NCI-H146 treated with DMSO at 0.1 percent for 48 hours (cell line): ENCODE results near the gene TSPAN3.

Source experiments
- DNase-seq: peaks from one replicate; lab custom pipeline; 2025; ENCODE audit not compliant: unreplicated experiment; lab: John Stamatoyannopoulos, UW

TSPAN3 gene

DNA sequence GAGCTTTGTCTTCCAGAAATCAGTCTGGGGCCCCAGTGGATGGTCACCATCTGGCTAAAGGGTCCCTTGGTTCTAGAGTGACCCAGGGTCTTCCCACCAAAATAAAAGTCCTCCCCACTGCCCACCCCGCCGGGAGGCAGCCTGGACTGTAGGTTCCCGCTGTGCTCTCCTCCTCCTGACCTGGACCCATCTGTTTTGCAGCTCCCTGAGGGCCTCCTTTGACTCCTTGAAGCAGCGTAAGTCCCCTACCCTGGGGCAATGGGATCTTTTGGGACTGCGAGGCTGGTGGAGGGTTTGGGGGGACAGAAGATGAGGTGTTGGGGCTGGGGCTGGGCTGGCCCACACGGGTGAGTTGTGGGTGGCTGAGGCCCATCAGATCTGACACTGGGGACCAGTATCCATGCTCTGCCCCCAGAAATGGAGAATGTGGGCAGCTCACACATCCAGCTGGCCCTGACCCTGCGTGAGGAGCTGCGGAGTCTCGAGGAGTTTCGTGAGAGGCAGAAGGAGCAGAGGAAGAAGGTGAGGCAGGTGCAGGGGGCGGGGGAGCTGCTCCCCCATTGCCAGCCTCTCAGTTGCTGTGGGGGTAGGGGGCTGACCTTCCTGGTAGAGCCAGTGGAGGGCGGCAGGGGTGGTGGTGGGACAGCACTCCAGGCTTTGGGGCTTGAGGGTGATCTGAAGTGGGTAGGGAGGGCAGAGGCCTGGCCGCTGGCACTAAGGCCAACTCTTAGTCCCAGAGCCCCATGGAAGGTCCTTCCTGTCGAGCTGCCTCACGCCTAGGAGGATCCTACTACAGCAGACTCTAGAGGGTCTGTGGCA is 45.6 kb downstream of the TSPAN3 start:
- DNase-seq, result no peak

DNA sequence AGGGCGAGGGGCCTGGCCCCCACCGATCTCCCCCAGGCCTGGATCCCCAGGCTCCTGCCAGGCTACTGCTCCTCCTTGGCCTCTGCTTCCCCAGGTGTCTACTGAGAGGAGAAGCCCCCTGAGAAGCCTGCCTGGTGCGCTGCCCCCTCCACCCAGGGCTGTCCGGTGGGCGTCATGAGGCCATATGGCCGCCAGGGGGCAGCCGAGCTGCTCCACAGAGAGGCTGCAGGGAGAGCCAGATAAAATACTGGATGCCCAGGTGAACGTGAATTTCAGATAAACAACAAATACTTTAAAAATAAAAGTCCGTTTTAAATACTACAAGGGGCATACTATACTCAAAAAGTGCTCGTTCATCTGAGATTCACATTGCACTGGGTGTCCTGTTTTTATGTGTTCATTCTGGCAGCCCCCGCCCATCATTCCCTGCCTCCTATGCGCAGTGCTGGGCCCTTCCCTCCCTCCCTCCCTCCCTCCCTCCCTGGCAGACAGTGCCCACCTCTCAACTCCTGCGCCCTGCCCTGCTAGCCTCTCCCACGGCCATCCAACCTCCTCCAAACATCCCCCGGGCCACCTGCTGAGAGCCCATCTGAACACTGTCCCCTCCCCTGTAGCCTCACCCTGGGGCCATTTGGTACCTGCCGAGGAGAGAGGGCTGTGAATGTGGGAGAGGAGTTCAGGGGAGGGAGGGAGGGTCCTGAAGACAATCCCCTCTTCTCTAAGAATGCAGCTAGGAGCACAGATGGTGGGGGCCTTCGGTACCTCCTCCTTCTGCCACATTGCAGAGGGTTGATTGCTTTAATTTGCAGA is 46.4 kb downstream of the TSPAN3 start:
- DNase-seq, result peak; percentile 8

DNA sequence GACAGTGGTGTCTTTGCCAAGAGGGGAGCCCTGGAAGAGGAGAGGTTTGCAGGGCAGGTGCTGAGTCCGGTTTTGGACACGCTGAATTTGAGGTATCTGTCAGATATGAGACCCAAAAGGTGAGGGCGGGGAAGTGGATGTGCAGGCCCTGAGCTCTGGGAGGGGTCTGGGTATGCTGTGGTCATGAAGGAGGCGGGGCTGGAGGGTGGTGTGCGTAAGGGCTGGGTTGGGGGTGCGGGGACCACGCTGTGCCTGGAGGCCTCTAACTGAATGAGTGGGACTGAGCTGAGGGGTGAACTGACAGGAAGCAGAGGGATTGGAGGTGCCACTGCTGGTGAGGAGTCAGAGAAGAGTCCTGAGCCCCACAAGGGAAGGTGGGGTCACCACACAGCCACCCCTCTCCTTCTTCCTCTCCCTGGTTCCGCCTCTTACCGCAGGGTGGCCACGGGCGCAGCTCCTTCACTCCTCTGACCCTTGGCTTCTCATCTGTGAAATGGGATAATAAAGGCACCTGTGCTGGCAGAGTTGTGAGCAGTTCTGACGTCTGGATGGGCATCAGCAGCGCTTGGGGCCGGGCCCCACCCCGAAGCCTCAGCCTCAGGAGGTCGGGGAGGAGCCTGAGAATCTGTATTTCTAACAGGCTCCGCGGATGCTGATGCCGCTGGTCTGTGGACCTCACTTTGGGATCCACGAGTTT is 47.2 kb downstream of the TSPAN3 start:
- DNase-seq, result no peak

DNA sequence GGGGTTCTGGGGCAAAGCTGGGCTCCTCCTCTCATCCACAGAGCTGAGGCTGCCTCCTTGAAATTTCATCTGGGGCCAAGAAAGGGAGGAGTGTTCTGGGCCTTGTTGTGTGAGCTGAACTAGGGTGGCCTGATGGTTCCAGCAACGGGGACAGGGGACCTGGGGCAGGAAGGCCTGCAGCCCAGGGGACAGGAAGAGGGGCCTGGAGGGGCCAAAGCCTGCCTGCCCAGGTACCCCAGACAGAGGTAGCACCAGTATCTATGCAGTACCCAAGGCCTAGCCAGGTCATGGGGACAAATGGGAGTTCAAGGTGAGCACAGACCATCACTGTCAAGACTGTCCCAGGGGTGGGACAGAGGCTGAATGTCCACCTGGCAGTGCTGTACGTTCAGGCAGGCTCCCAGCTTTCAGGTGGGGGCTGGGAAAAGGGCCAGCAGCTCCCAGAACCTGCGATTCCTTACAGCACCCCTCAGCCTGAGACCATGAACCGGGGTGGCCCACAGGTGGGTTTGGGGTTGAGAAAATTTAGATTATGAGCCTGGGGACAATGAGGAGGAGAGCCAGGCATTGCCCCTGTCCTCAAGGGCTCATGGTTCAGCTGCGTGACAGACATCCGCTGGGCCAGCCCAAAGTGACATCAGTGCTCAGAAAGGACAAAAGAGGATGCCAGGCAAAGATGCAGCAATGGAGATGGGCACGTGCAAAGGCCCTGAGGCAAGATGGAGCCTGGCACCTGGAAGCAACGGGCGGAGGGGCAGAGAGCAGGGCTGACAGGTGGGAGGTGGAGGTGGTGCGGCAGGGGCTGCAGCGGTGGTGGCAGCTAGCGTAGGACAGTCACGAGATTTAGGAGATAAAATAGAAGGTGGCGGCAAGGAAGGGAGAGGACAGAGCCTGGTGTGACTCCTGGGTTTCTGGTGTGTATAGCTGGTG is 48.0 kb downstream of the TSPAN3 start:
- no peak for DNase-seq

DNA sequence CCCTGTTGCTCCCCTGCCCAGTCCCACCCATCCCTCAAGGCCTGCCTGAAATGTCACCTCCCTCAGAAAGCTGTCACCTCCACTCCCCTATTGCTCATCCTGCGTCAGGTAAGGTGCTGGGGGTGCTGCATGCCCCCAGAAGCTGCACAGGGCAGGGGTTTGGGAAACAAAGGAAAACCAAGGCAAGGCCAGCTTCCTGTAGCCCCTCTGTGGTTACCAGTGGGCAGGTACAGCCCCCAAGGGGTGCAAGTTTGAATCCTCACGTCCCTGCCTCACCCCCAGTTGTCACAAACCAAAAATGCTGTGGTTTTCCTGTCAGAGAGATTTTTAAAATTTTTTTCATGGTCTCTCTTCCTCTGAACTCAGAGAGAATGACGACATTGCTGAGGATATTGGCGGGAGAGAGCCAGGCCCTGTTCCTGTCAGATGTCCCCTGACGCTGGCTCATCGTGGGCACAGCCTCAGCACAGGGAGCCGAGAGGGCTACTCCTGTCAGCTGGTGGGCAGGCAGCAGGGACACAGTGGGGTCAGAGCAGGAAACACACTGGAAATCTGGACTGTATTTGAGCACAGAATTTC is 49.0 kb downstream of the TSPAN3 start:
- no peak for DNase-seq

DNA sequence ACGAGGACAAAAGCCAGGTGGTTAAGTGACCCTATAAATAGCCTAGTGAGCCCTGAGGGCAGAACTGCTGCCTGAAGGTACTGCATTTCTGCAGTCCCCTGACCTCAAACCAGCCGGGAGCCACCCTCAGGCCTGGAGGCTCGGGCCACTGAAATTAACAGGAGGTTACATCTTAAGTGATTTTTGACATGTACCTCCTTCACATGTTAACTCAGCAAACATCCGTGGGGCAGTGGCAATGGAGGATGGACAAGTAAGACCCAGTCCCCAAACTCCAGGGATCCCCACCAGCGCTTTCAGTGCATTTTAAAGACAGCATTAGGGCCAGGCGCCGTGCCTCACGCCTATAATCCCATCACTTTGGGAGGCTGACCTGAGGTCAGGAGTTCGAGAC is 49.8 kb downstream of the TSPAN3 start:
- DNase-seq, result no peak

DNA sequence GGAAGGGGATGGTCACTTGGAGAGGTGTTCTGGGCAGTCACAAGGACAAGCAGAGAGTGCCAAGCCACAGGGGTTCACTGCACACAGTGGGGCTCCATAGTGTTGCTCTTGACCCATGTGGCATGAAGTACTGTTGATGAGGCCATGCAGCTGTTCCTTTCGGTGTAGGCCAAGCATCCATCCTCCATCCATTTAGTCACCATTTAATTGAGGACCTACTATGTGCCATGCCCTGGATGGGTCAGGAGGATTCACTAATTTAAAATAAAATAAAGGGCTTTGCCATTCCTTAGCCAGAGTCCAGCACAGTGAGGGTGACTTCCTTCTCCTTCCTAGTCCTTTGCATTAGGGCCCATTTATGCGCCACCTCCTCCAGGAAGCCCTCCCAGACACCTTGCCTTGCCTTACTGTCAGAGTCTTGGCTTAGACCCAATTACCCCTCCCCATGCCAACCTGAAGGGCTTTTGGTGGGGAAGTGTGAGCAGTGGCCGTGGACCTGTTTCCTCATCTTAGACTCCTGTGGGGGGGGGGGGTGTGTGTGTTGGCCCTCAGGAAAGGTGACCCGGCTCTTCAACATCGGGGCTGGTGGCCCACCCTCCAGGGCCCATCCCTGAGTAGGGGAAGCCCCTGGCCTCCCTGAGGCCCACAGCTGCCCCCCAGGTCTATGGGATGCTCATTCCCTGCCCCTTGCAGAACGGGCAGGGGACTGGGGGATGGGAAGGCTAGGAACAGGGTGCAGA is 50.4 kb downstream of the TSPAN3 start:
- no peak for DNase-seq

DNA sequence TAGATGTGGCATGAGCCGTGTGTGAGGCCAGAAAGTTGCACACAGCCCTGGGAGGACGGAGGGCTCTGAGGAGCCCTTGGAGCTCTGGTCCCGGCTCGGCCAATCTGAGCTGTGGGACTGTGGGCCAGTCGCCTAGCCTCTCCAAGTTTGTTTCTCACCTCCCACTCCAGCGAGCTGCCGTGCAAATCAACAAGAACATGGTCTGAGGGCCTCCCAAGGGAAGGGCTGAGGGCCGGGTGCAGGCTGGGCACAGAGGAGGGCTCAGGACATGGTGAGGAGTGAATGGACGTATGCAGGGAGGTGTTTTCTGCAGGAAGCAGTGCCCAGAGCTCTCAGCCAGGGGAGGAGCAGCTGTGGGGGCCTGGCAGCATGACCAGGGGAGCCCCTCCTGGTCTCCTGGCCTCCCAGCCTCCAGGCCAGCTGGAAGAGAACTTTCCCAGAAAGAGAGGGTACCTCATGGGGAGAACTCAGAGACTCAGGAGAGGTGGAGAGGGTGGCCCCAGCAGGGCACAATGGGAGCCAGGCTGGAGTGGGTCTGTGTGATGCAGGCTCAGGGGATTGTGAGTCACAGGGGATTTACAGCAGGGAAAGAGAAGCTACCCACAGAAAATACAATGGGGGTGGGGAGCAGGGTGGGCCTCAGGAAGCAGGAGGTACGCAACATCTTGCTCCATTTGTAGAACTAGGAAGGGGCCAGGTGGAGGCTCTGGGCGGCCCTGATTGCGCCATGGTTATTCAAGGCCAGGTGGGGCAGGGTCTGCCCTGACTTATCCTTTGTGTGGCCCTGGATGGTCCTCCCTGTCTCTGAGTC is 51.2 kb downstream of the TSPAN3 start:
- DNase-seq, result no peak

DNA sequence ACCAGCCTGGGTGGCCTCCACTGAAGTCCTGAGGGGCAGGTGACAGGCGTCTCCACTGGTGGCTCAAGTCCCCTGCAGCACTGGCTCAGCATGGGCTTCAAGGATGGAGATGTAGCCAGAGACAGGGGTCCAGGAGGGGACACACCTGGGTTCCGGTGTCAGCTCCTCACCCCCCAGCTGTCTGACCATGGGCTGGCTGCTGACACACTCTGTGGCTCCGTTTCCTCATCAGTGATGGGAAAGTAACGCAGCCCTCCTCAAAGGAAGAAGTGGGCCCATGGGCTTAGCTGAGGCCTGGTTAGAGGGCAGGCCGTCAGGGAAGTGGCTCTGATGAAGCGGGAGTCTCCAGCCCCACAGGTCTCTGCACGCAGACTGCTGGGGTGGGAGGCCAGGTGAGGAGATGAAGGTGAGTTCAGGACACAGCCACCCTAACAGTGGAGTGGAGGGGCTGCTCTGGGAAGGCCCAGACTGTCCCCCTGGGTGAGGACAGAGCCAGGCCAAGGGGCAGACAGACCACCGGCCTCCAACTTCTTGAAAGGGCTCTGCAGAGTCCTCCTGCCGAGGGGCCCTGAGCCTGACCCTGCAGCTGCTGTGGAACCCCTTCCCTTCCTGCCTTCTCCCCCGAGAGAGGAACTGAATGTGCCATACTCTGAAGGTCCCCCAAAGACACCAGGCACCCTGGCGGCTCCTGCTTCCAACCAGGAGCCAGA is 52.0 kb downstream of the TSPAN3 start:
- DNase-seq, result no peak

DNA sequence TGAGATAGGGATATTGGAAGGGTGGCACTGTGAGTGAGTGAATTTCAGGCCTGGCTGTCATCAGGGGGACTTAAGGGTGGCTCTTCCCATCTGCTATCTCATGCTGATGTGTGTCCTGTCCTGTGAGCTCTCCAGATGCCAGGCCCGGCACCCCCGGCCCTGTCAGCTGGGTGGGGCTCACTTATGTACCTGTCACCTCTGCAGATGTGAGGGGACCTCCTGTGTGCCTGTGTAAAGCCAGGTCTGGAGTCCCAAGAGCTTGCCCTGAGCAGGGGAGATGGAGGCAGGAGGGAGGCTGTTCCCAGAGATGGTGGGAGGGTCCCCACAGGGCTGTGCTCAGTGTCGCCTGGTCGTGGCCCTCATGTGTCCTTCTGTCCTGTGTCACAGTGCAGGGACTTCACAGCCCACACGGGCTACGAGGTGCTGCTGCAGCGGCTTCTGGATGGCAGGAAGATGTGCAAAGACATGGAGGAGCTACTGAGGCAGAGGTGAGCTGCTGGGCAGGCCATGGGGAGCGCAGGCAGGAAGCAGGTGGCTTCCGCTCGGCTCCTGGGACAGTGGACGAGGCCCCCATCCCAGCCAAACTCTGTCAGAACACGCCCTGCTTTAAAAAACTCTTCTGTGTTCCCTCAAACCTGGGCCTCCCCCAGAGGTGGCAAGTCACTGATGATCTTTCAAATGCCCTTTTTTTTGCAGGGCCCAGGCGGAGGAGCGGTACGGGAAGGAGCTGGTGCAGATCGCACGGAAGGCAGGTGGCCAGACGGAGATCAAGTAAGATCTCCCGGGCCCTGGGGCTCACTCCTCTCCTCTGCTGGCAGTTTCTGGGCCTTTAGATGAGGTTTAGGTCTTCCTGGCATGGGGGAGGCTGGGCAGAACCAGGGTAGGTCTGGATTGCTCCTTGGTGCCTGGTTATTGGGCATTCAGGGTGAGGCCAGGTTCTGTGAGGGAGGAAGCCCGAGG is 52.9 kb downstream of the TSPAN3 start:
- DNase-seq, result no peak

DNA sequence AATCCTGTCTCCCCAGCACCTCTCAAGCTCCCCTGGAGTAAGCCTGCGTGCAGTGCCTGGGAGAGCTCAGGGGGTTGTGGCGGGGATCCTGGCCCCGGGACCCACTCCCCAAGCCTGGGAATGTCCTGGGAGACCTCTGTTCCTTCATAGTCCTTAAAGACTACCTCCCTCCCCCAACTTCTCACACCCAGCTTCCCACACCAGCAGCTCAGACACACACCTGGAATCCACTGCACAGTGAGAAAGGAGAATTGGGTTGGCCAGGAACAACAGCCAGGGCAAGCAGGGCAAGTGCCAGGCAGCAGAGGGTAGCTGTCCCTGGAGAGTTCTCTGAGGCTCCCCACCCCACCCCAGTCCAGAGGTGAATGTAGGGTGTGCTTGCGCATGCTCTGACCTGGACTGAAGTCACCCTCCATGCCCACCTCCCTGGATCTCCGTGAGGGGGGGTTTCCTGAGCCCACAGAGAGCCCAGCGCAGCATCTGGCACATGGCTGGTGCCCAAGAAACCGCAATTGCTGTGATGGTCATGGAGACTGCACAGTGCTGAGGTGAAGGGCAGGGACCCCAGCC is 53.7 kb downstream of the TSPAN3 start:
- DNase-seq, result no peak

DNA sequence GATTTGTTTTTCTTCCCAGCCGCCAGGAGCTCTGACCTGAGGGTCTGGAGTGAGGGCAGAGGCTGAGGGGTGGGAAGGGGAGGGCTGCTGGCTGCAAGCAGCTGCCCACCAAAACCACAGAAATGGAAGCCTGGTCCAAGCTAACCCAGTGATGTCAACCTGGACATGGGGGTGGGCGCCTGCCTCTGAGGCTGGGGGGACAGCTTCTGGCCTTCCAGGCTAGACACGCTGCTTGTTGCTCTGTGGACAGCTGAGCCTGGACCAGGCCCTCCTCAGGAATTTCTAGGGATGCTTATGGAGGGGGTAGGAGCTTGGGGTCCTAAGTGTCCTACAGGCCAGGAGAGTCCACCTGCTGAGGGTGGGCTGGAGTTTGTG is 54.6 kb downstream of the TSPAN3 start:
- DNase-seq, result no peak

DNA sequence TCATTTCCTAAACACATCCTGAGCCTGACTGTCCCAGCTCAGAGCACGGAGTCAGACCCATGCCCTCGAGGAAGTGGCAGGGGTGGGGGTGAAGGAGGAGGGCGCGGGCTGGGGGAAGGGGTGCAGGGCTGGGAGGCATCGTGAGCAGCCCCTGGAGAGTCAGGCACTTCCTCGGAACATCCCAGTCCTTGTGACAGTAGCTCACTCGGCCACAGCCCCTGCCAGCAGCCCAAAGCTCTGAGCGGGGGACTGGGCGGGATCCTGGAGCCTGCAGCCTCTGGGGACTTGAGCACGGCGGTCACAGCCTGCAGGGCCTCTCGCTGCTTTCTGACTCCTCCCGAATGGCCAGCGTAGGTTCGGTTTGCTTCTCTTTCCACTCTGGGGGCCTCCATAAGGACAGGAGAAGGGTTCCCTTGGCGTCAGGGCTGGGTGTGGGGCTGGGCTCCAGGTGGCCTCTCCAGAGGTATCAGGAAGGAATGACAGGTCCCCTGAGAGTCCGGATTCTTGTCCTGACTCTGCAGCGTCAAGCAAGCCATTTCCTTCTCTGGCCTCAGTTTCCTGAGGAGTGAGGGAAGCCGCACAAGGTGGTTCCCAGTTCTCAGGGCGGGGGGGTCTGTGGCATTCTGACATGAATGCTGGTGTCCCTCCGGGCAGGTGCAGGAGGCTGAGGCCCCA is 55.1 kb downstream of the TSPAN3 start:
- DNase-seq, result no peak

DNA sequence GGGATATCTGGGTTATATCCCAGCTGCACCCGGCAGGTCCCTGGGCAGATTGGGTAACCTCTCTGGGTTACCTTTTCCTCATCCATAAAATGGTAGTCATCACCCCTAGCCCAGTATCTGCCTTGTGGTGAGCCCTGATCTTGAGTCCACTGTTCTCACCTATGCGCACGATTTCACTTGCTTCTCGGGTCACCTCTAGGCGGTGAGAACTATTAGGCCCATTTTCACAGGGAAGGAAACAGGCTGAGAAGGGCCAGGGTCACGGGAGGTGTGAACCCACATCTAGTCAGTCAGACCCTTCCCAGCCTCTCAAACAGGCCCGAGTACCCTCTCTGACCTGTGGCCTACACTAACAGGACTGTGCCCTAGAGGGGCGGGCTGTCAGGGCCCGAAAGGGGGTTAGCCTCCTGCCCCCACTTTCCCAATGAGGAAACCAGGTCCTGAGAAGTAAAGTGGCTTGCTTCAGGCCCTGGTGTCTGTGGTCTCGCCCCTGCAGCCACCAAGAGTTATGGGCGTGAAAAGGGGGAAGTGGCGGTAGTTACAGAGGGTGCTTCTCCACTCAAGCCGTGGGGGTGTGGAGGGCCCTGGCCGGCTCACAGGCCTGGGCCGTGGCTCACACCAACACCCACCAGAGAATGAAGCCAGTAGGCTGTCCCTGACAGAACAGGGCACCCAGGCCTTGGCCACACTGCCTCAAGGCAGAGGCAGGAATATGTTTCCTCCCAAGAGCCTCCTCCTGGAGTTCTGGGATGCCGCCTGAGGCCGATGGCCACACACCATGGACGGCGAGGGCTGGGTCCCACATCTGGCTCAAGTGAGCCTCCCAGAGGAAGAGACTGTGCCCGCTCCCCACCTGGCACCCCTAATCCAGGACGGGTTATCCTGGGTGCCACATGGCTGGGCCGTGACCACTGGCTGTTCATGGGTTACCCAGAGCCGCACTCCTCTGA is 56.5 kb downstream of the TSPAN3 start:
- DNase-seq, result no peak

DNA sequence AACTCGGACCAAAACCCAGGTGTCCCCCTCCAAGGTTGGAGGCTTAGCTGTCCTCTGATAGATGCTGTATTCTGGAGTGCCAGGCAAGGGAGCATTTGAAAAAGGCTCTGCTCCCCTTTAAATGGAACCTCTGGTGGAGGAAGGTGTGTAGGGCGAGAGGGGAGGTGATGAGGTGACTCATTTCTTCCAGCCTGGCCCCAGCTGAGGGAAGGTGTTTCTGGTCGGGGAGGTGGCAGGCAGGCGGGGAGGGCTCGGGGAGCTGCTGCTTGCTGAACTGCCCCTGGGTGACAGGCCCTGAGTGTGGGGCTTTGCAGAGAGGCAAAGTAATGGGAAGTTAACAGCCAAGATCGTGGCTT is 57.2 kb downstream of the TSPAN3 start:
- DNase-seq, result no peak
